Right kidney (tissue), 1 donor: Measurements from ENCODE around the gene SLC36A1.

ENCODE experiments used
- DNase-seq: peaks from one replicate; pipeline ENCODE4 v3.0.0-alpha.2; 2016

The SLC36A1 gene

DNA sequence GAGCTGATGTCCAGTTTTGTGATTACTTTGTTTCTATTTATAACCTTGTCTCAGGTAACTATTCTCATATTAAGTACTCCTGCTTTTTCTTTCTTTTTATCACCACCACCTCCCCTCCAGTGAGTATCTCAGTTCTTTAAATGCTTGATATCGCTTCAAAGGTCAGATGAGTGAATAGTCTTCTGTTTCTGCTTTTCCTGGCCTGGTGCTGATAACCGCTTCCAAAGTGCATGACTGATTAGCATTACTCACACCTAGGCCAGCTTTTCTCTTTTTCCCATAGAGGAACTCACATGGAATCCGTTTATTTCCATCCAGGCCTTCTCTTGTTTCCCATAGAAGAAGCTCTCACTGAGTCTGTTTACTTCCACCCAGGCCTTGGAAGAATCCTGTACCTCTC is 3.2 kb downstream of the SLC36A1 start:
- no peak for DNase-seq

GRCh38 chr5:151451626-151452520 is 4.5 kb downstream of the SLC36A1 start:
- DNase-seq: no peak

DNA sequence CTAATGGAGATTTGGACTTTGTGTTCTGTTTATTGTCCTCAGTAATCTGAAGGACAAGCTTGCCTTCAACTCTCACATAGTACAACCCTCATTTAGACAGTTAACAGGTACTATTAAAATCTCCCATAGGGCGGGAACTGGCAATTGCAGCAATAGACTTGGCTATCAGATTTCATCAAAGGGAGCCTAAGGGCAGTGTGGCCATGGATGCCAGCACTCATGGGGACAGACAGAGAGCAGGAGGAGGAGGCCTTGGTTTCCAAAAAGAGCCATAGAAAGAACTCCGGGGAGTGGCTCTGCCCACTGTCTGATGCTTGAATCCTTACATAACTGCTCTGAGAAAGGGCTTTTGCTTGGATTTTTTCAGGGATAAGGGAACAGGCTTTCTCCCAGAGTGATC is 6.8 kb downstream of the SLC36A1 start:
- peak; percentile 9 for DNase-seq

DNA sequence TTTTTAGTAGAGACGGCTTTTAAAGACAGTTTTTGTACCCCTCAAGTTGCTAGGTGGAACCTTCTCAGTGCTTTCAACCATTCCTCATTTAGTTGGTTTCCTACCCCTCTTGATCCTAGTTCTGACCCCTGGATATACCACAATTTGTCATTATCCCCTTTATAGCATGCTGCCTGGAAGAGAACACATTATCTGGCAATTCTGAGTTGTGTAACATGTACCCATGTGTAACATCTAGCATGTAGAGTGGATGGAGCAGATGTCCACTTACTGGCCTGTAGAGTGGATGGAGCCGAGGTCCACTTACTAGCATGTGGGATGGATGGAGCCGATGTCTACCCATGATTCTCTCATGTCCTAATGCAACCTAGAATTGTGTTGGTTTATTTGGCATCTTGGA is 7.5 kb downstream of the SLC36A1 start:
- DNase-seq: no peak

- DNase-seq: no peak
Measured at GRCh38 chr5:151456321-151456940, 9.0 kb downstream of the SLC36A1 start.

DNA sequence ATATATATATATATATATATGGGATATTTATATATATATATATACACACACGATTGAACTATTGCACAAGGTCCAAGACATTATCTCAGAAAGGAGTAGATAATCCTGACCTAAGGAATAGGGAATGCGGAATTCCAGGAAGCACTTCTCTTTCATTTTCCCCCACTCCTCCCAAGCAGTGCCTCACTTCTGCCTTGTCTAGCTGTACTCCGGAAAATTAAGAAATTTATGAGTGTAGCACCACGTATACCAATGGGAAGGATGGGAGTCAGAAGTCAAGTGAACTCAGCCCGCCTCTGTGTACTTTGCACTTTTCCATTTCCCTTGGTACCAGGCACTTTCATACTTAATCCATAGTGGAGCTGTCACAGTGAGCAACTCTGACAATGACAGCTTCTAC is 10.9 kb downstream of the SLC36A1 start:
- no peak for DNase-seq

DNA sequence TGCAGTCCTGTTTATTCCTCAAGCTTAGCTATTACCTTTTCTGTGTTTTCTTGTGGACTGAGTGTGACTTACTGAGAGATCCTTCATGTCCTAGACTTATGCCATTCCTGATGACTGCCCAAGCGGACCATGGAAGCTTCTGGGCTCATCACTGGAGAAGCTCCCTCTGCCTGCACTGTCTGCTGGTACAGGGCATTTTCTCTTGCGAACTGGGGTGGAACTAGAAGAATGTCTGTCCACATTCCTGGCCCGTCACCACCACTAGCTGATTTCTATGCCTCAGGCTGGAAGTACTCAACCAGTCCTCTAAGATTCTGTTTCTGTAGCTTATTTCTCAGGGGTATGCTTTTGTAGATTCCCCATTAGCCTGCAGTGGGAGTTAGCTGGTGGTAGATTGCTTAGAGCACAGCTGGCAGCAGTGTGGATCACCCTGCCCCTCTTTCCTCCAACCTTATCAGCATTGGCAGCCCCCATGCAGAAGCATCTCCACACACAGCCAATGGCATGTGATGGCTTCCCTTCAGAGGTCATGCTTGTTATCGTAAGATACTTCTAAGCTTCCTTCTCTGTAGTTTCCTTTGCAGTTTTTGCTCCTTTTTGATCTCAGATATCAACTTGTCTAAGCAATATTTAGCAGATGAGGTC is 12.4 kb downstream of the SLC36A1 start:
- no peak for DNase-seq

- DNase-seq: no peak
Measured at GRCh38 chr5:151461312-151461711, 13.9 kb downstream of the SLC36A1 start.

- no peak for DNase-seq
Measured at GRCh38 chr5:151463137-151464029, 16.0 kb downstream of the SLC36A1 start.

GRCh38 chr5:151464101-151464500 is 16.7 kb downstream of the SLC36A1 start:
- no peak for DNase-seq

DNA sequence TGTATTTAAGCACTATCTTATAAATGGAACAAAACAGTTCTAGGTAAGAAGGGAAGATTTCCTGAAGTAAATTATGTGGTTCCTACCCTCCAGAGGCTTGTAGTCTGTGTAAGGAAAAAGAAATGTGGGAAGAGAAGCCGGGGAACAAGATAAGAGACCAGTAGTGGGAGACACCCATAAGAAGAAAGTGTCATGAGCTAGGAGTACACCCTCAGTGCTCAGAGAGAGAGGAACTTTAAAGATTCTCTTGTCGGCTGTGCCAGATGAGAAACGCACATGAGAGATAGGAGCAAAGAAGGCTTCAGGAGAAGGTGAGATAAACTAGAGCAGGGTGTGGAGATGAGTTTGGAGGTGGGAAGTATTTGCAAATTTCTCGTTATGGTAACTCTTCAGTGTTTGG is 18.1 kb downstream of the SLC36A1 start:
- DNase-seq: no peak

DNA sequence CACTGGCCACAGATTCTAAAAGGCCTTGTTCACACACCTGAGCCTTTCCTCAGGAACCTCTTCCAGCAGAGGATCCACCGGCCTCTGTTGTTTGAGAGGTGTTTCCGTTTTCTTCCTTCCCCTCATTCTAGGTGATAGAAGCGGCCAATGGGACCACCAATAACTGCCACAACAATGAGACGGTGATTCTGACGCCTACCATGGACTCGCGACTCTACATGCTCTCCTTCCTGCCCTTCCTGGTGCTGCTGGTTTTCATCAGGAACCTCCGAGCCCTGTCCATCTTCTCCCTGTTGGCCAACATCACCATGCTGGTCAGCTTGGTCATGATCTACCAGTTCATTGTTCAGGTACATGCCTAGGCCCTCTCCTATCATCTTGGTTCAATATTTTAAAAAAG is 20.2 kb downstream of the SLC36A1 start:
- no peak for DNase-seq

DNA sequence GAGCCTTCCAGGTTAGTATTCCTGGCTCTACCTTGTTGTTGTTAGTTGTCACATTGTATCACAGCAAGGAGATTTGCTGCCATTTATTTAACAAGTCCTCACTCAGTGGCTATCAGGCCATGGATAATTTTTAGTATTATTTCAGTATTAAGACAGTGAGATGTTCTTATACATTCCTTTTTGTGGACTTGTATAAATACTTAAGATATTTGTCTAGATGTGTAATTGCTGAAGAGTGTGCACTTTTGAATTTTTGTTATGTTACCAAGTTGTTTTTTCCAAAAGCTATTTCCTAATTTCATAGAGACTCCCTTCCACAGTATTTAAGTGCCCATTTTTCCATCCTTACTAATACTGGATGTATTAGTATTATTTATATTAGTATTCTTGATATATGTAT is 22.0 kb downstream of the SLC36A1 start:
- DNase-seq: no peak

DNA sequence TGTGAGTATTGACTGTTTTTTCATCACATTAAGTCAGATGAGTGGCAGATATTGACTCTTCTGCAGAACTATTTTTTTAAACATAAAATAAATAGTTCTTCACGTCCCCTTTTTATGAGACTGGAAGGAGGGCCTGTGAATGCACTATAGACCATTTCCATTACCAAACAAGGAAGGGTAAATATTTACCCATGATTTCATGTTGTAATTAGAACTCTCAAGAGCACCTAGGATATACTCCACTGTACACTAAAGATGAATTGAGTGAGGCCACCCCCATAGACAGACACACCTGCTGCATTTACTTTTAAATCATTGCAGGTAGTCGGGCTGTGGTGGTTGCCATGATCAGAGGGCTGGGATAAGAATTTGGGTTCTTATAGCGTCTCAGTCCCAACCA is 22.6 kb downstream of the SLC36A1 start:
- no peak for DNase-seq

DNA sequence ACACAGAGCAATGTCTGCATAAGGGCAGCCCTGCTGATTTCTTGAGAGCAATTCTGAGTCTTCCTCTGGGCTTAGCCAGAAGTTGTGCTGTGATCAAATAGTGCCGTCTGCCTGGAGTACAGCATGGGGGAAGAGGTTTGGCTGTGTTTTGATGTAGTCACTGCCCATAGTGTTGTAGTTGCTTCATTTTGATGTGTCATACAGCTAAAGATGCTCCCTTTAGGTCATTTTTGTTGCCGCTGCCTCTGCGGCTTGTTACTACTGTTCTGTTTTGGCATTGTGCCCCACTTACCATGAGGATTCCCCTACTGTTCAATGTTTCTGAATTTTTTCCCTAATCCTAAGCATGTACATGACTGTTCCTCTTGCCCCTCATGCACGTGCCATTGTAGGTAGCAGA is 23.0 kb downstream of the SLC36A1 start:
- no peak for DNase-seq

- no peak for DNase-seq
Measured at GRCh38 chr5:151471276-151471675, 23.9 kb downstream of the SLC36A1 start.

DNA sequence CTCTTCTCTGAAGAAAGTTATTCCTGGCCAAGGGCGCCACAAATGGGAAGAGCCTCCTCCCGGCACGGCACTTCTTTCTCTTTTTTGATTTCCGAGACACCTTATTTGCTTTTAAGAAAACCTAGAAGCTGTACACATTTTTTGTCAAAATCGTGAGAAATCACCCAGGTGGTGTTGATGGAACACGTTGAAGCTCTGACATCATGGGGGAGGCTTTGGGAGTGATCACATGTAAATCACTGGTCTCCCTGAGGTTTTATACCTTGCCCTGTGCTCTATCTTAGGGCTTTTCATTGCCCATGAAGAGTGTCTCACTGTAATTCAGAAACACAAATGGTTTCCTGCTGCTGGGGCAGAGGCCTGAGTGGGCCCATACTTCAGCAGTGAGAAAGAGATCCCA is 27.4 kb downstream of the SLC36A1 start:
- DNase-seq: no peak

DNA sequence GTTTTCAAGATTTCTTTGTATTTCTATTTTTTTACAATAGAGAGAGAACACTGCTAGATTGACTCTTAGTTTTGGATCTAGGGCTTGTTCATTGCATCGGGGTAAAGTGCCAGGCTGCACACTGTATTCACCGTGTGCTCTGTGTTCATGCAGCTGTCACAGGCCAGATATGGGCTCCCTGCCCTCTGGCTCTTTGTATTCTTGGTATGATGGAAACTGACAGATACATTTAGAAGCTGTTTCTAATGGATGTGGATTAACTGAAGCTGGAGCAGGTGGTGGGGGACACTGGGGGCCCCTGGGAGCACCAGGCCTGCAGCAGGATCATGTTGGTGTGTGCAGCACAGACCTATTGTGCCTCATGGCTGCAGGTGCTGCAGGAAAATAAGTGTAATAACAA is 28.0 kb downstream of the SLC36A1 start:
- no peak for DNase-seq

DNA sequence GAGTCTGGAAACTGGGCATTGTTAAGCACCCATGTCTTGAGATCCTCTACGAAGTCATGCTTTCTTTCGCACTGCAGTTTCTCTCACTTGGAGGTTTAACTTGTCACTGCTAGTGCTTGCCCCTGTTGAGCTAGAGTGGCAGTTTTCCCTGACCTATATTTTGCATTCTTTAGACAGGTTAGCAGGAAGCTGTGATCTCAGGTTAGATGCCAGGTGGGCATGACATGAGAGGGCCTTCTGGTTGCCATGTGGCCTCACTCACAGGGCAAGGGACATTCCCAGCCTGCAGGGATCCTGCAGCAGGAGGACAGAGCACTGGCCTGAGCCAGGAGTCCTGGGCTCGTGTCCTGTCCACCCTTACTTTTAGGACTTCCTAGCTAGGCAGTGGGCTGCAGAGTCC is 28.6 kb downstream of the SLC36A1 start:
- no peak for DNase-seq

- DNase-seq: no peak
Measured at GRCh38 chr5:151477101-151477500, 29.7 kb downstream of the SLC36A1 start.

- DNase-seq: no peak
Measured at GRCh38 chr5:151480384-151481293, 33.2 kb downstream of the SLC36A1 start.
